Heart left ventricle (tissue), 16 donors: ENCODE measurements around the gene FLYWCH1. TPM values are rescaled to one million over a fixed set of nuclear protein-coding genes. Genes with fewer than 3 reads are reported as not detected.

Source experiments
- ATAC-seq, 4 donors: fragments of 200-7000 bp; cut with Tn5 transposase; one replicate each; pipeline ENCODE4 v1.9.1; 2020 to 2022; ENCODE audit warnings: moderate library complexity in 4 of 4, mild to moderate bottlenecking in 3 of 4, moderate number of reproducible peaks in 1 of 4
- DNase-seq, 5 donors: peaks; one replicate each; pipeline ENCODE4 v3.0.0-alpha.2; 2020
- H3K27ac ChIP-seq, 12 donors: fragments of 200-600 bp; sonication (generic) in 4 of 12; one replicate each; pipeline versions ENCODE4 v1.5.0 to v1.8.0; 2016 to 2022; ENCODE audit warnings: mild to moderate bottlenecking in 2 of 12
- H3K27me3 ChIP-seq, 9 donors: fragments of 200-600 bp; sonication (generic) in 2 of 9; one replicate each; pipeline versions ENCODE4 v1.5.1 to v1.8.0; 2016 to 2022; ENCODE audit warnings: mild to moderate bottlenecking in 3 of 9
- H3K36me3 ChIP-seq, 9 donors: fragments of 200-600 bp; sonication (generic) in 2 of 9; one replicate each; pipeline versions ENCODE4 v1.5.0 to v1.8.0; 2018 to 2022; ENCODE audit warnings: mild to moderate bottlenecking in 2 of 9
- H3K4me1 ChIP-seq, 12 donors: fragments of 200-600 bp; sonication (generic) in 4 of 12; one replicate each; pipeline versions ENCODE4 v1.5.0 to v1.8.0; 2016 to 2022; ENCODE audit warnings: mild to moderate bottlenecking in 3 of 12
- H3K4me3 ChIP-seq, 12 donors: fragments of 200-600 bp; sonication (generic) in 4 of 12; one replicate each; pipeline versions ENCODE4 v1.5.0 to v1.8.0; 2017 to 2022; ENCODE audit warnings: mild to moderate bottlenecking in 9 of 12, moderate library complexity in 4 of 12
- H3K9me3 ChIP-seq, 12 donors: fragments of 200-600 bp; sonication (generic) in 4 of 12; one replicate each; pipeline versions ENCODE4 v1.5.0 to v1.8.0; 2016 to 2022; ENCODE audit warnings: mild to moderate bottlenecking in 1 of 12
- POLR2A ChIP-seq, 2 donors: fragments of 450-650 bp; IDR thresholded peaks; one replicate each; pipeline ENCODE4 v1.6.1; 2017; ENCODE audit warnings: antibody characterized with exemption in 2 of 2, mild to moderate bottlenecking in 2 of 2, moderate library complexity in 2 of 2
- WGBS, 4 donors: extraction: QIAGEN DNeasy Blood & Tissue Kit in 2 of 4; methylation state at CpG; one replicate each; pipeline versions ENCODE4 v1.1.5 to v1.1.7; 2013 to 2018; 5-methylcytosine and 5-hydroxymethylcytosine counted together
- intact Hi-C, 10 donors: fragments of 100-400 bp; cut with DNase I; formaldehyde crosslinking; loops; one replicate each; pipeline versions ENCODE4 v1.11.1 to v1.14.2; 2022
- polyA plus RNA-seq, 2 donors: library from polyadenylated mRNA; stranded (reverse); fragments of 200-250 nt; gene quantifications; one replicate each; pipeline ENCODE4 v1.2.3, GENCODE V29; 2013
- total RNA-seq, 9 donors: library from RNA; depleted of rRNA in 2 of 9; stranded (reverse); fragments of >200 nt in 2 of 9; fragmentation: NEBNext Ultra II Directional in 3 of 9; extraction: Animal tissue kit (Norgen Biotek cat#: 25700) in 3 of 9; gene quantifications; one replicate each; pipeline versions ENCODE4 v1.1.0 to v1.2.4, GENCODE V29; 2016 to 2023
- TF ChIP-seq, protein P1 (sequence below), 12 donors: fragments of 200-600 bp; sonication (generic) in 4 of 12; IDR thresholded peaks; one replicate each; pipeline versions ENCODE4 v1.5.0 to v1.8.0; 2018 to 2022; ENCODE audit warnings: antibody characterized with exemption in 12 of 12, mild to moderate bottlenecking in 5 of 12
- donor health status: ischemic (EF 13 %, LVEDD 7.1; RV severe dilation, severe dysfunction).
- donor health status: healthy with polysubstance abuse.
- donor health status: DM: no; HTN: yes; CAD: no.
- donor health status: DM: no; HTN: no; CAD: no.
- donor health status: ischemic (EF 25% LVEDD 6.9; RV normal size, moderate dysfunction).
- donor health status: ischemic (EF 25% LVEDD 5.7; RV mildly dilated, moderate dysfunction).
- donor health status: healthy.
- donor health status: DM: yes; HTN: yes; CAD: no.
- donor health status: ischemic (EF 35%, LVEDD 5.7; RV mildly dilated, moderate dysfunction).
- donor health status: nonischemic (EF 11% LVEDD 7.7; RV severe dilation, severe dysfunction).
- donor health status: DM: yes; HTN: yes; CAD: no.
- donor health status: PGD.
- donor health status: ischemic (EF 29% LVEDD 5.4; RV normal size, mild dysfunction).
- donor health status: nonischemic (EF 23%, LVEDD 6.1; RV moderate dilation, normal function).

FLYWCH1 gene
- total and polyA plus RNA-seq, 11 donors = 26.3 to 48.4 (median 34.1) TPM

DNA sequence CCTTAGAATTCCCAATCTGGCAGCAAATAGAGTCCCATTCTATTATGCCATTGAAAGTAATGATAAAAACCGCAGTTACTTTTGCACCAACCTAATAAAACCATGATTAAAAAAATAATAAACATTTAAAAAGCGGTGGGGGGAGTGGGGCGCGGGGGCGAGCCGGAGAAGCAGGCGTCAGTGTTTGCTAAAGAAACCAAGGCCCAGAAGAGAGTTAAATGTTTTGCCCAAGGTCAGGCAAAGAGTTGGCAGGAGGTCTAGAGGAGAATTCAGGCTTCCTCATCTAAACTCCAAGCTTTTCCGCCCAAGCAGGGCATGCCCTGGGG, 44.1 kb upstream of the FLYWCH1 start:
- no peaks in the 10 kb centered on the region for H3K36me3 ChIP-seq
- H3K4me3 ChIP-seq = peak overlapping the region; percentile 47 to 84 (median 72)
- peaks cover 0 to 16% (median 3%) of the 10 kb centered on the region in 12 donors for H3K4me1 ChIP-seq
- TF ChIP-seq POLR2A (IDR thresholded peaks at IDR 0.05) = no peak
- TF ChIP-seq, protein P1, sequence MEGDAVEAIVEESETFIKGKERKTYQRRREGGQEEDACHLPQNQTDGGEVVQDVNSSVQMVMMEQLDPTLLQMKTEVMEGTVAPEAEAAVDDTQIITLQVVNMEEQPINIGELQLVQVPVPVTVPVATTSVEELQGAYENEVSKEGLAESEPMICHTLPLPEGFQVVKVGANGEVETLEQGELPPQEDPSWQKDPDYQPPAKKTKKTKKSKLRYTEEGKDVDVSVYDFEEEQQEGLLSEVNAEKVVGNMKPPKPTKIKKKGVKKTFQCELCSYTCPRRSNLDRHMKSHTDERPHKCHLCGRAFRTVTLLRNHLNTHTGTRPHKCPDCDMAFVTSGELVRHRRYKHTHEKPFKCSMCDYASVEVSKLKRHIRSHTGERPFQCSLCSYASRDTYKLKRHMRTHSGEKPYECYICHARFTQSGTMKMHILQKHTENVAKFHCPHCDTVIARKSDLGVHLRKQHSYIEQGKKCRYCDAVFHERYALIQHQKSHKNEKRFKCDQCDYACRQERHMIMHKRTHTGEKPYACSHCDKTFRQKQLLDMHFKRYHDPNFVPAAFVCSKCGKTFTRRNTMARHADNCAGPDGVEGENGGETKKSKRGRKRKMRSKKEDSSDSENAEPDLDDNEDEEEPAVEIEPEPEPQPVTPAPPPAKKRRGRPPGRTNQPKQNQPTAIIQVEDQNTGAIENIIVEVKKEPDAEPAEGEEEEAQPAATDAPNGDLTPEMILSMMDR (IDR thresholded peaks at IDR 0.05) = no peak
- H3K9me3 ChIP-seq = no peaks in the 10 kb centered on the region
- 27 to 55% (median 44%) methylated on average over 8 of the region's 8 CpGs for WGBS, 4 donors
- DNase-seq = peak in 1 of 5 donors; percentile 45
- intact Hi-C loops = loop anchor here in 1 of 10 donors (10.0 kb wide), 1 partner anchor 83 kb away; the partner anchor contains the start of gene PRSS33
- ATAC-seq = no peak
- H3K27ac ChIP-seq = peak overlapping the region; percentile 88 to 98 (median 94)
- peaks cover 0 to 22% (median 0%) of the 10 kb centered on the region in 9 donors for H3K27me3 ChIP-seq

DNA sequence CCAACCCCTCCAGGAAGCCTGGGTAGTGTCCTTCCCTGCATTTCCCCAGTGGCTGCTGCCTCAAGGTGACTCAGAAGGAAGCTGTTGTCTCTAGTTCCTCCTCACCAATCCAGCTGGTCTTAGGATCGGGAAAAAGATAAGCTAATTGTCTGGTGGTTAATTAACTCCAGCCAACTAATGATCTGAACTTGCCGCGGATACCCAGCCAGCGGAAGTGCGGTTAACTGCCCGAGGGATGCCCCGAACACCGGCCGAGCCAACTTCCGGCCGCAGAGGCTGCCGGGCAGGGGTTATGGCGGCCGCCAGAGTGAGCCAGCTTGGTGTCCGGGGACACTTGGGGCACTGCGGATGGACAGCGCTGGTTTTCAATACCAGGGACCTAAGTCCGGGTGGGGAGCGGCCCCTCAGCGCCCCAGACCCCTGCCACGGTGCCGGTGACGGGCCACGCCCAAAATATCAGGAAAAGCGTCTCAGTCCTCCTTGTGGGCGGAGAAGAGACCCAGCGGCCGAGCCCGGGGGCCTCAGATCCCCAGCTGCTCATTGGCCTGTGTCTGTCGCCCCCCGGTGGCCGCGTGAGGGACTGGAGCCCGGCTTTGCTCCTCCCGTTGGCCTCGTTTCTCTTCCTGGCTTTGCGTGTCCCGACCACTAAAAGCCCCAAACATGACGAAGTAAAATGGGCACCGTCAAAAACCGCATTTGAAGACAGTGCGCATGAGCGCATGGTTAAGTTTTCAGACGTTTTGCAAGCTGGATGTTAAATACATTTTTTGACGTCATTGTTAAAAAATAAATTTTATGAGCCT, 43.5 kb upstream of the FLYWCH1 start:
- peak; percentile 96 to 99 (median 98) for ATAC-seq
- H3K4me3 ChIP-seq = peak overlapping the region; percentile 47 to 84 (median 72)
- H3K27ac ChIP-seq = peak overlapping the region; percentile 88 to 98 (median 94)

DNA sequence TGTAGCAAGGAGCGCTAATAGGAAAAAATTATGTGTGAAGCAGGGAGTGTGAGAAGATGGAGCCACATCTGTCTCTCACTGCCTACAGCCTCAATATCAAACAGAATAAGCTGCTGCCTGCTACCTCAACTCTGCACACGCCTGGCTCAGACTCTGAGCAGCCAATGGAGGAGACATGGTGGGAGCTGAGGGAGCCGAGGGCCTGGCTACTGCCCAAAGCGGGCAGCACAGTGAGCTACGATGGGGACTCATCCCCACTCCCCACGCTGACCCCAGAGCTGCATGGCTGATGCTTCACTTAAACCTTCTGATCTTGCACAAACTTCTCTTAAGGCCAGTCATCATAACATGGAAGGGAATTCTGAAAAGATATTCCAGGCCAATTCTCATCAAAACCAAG, 39.8 kb upstream of the FLYWCH1 start:
- WGBS, 4 donors = 75 to 85% (median 78%) methylated on average over 6 of the region's 6 CpGs
- Histone ChIP-seq H3K4me1 (peaks cover 0 to 23% (median 6%) of the 10 kb centered on the region in 12 donors), H3K4me3 (no peak overlapping the region), H3K9me3 (no peaks in the 10 kb centered on the region), H3K36me3 (no peaks in the 10 kb centered on the region), H3K27ac (no peak overlapping the region), H3K27me3 (no peaks in the 10 kb centered on the region)
- no peak for DNase-seq
- intact Hi-C loops = loop anchor here in 3 of 10 donors (5.0 to 10.0 kb wide), 2 partner anchors 40 to 93 kb away; partner anchors contain the start of genes FLYWCH1 (in 2 of the 3), KREMEN2 (in 1 of the 3) and PAQR4 (in 1 of the 3)
- TF ChIP-seq, protein P1 (IDR thresholded peaks at IDR 0.05) = no peak
- no peak for TF ChIP-seq POLR2A (IDR thresholded peaks at IDR 0.05)
- ATAC-seq = no peak

More for the DNA sequence above, 43.5 kb upstream of the FLYWCH1 start:
- Histone ChIP-seq H3K36me3 (no peaks in the 10 kb centered on the region), H3K4me1 (peaks cover 0 to 16% (median 3%) of the 10 kb centered on the region in 12 donors), H3K9me3 (no peaks in the 10 kb centered on the region), H3K27me3 (peaks cover 0 to 19% (median 0%) of the 10 kb centered on the region in 9 donors)
- intact Hi-C loops = loop anchor here in 3 of 10 donors (1.0 to 10.0 kb wide), 3 partner anchors 26 to 83 kb away; partner anchors contain the start of gene PRSS33 (in 1 of the 3)
- 1 to 2% (median 1%) methylated on average over 28 to 45 of the region's 45 CpGs for WGBS, 4 donors
- peak; percentile 93 to 97 (median 94) for DNase-seq
- TF ChIP-seq POLR2A (IDR thresholded peaks at IDR 0.05) = peak in 1 of 2 donors; percentile 50
- TF ChIP-seq, protein P1 (IDR thresholded peaks at IDR 0.05) = peak; percentile 97 to 99 (median 98)
